IPS-18c (cell line): Measurements from ENCODE around the gene DTX3.

ENCODE experiments used
- H3K4me3 ChIP-seq: 2 replicates; pipeline ENCODE4 v1.7.0; 2013; ENCODE audit warnings: low read depth, mild to moderate bottlenecking, low read length, moderate library complexity; ENCODE audit not compliant: insufficient read depth
- H3K9me3 ChIP-seq: one replicate; pipeline ENCODE4 v1.6.1; 2013; ENCODE audit warnings: mild to moderate bottlenecking, low read length, moderate library complexity; ENCODE audit not compliant: control insufficient read depth, insufficient read depth

Gene DTX3

GRCh38 chr12:57623385-57623784, 18.8 kb downstream of the DTX3 start:
- Histone ChIP-seq H3K4me3 (no peak overlapping the region), H3K9me3 (peaks cover 2% of the 10 kb centered on the region)

GRCh38 chr12:57623811-57624390, 19.3 kb downstream of the DTX3 start:
- Histone ChIP-seq H3K4me3 (no peak overlapping the region), H3K9me3 (peaks cover 2% of the 10 kb centered on the region)

GRCh38 chr12:57624441-57625220, 20.0 kb downstream of the DTX3 start:
- H3K9me3 ChIP-seq = peaks cover 2% of the 10 kb centered on the region
- H3K4me3 ChIP-seq = no peak overlapping the region

- no peak overlapping the region for H3K4me3 ChIP-seq
- H3K9me3 ChIP-seq = peaks cover 2% of the 10 kb centered on the region
Measured at GRCh38 chr12:57625261-57626032, 20.8 kb downstream of the DTX3 start.

GRCh38 chr12:57626111-57626920, 21.7 kb downstream of the DTX3 start:
- H3K4me3 ChIP-seq = no peak overlapping the region
- H3K9me3 ChIP-seq = peaks cover 2% of the 10 kb centered on the region

GRCh38 chr12:57626921-57627445, 22.4 kb downstream of the DTX3 start:
- Histone ChIP-seq H3K9me3 (peaks cover 2% of the 10 kb centered on the region), H3K4me3 (peak overlapping the region; percentile 38; the same call in 1 of the 2 replicates)

GRCh38 chr12:57627501-57628279, 23.1 kb downstream of the DTX3 start:
- H3K4me3 ChIP-seq = peak overlapping the region; percentile 38
- H3K9me3 ChIP-seq = peaks cover 2% of the 10 kb centered on the region

GRCh38 chr12:57628280-57629191, 23.9 kb downstream of the DTX3 start:
- Histone ChIP-seq H3K4me3 (peak overlapping the region; percentile 38; the same call in 1 of the 2 replicates), H3K9me3 (peaks cover 2% of the 10 kb centered on the region)

- peaks cover 2% of the 10 kb centered on the region for H3K9me3 ChIP-seq
Measured at GRCh38 chr12:57629897-57630471, 25.4 kb downstream of the DTX3 start.

GRCh38 chr12:57630891-57631433, 26.3 kb downstream of the DTX3 start:
- H3K4me3 ChIP-seq = 0 out of 2 replicates have a peak overlapping the region, but pooled peaks have one; percentile 55

More at GRCh38 chr12:57629897-57630471, 25.4 kb downstream of the DTX3 start:
- no peak overlapping the region for H3K4me3 ChIP-seq

GRCh38 chr12:57631566-57632072, 27.0 kb downstream of the DTX3 start:
- H3K4me3 ChIP-seq = peak overlapping the region; percentile 55
- peaks cover 2% of the 10 kb centered on the region for H3K9me3 ChIP-seq

More at GRCh38 chr12:57630891-57631433, 26.3 kb downstream of the DTX3 start:
- peaks cover 2% of the 10 kb centered on the region for H3K9me3 ChIP-seq

GRCh38 chr12:57632073-57632957, 27.7 kb downstream of the DTX3 start:
- Histone ChIP-seq H3K4me3 (peak overlapping the region; percentile 55), H3K9me3 (peaks cover 2% of the 10 kb centered on the region)

- no peaks in the 10 kb centered on the region for H3K9me3 ChIP-seq
Measured at GRCh38 chr12:57632958-57633840, 28.6 kb downstream of the DTX3 start, which contains the start of gene B4GALNT1. Gene B4GALNT1, minus strand, starts transcription at chr12:57633201. Its CDS starts 1,069 bp downstream, at chr12:57632132.

More at GRCh38 chr12:57632958-57633840, 28.6 kb downstream of the DTX3 start, which contains the start of gene B4GALNT1:
- H3K4me3 ChIP-seq = peak within 1 kb of the TSS; percentile 55
